HG03558 (cell line): Measurements from ENCODE around the gene RFLNA.

Experiments
- ATAC-seq: cut with Tn5 transposase; IDR thresholded peaks from one replicate; pipeline ENCODE4 v1.9.1; 2021; ENCODE audit warnings: moderate number of reproducible peaks; ENCODE audit not compliant: unreplicated experiment; ENCODE audit errors: extremely low read depth

RFLNA gene

GRCh38 chr12:124350491-124350890 lies 55.6 kb downstream of the RFLNA start:
- ATAC-seq: no peak

GRCh38 chr12:124351422-124351821 lies 56.5 kb downstream of the RFLNA start:
- ATAC-seq: no peak

GRCh38 chr12:124352257-124352656 lies 57.4 kb downstream of the RFLNA start:
- ATAC-seq: no peak

GRCh38 chr12:124352839-124353238 lies 57.9 kb downstream of the RFLNA start:
- no peak for ATAC-seq

- no peak for ATAC-seq
Observed at GRCh38 chr12:124354400-124354799, 59.5 kb downstream of the RFLNA start.

- no peak for ATAC-seq
Observed at GRCh38 chr12:124356221-124356620, 61.3 kb downstream of the RFLNA start.

GRCh38 chr12:124357616-124358015 lies 62.7 kb downstream of the RFLNA start:
- no peak for ATAC-seq

GRCh38 chr12:124358572-124358971 lies 63.7 kb downstream of the RFLNA start:
- no peak for ATAC-seq

- no peak for ATAC-seq
Observed at GRCh38 chr12:124359671-124360581, 65.0 kb downstream of the RFLNA start.

- no peak for ATAC-seq
Observed at GRCh38 chr12:124361074-124361970, 66.4 kb downstream of the RFLNA start.

- no peak for ATAC-seq
Observed at GRCh38 chr12:124361996-124362395, 67.1 kb downstream of the RFLNA start.

- ATAC-seq: no peak
Observed at GRCh38 chr12:124363353-124363965, 68.6 kb downstream of the RFLNA start.

- no peak for ATAC-seq
Observed at GRCh38 chr12:124364543-124364942, 69.7 kb downstream of the RFLNA start.
